A673 (cell line): Measurements from ENCODE around the gene RRP7A. TPM values are rescaled to one million over a fixed set of nuclear protein-coding genes. Genes with fewer than 3 reads are reported as not detected.
"Not testable (repeated sequence)": the region's sequence is repeated elsewhere in the genome, so short reads cannot be mapped to it uniquely, and the experiment has no call there.

Source experiments
- Bru-seq: library from RNA; stranded (reverse); fragments of 400-500 nt; gene quantifications from one replicate; lab custom pipeline; 2021; lab: Mats Ljungman, UMichigan
- BruChase-seq, 2 experiments: library from RNA; stranded (reverse); fragments of 400-500 nt; gene quantifications; one replicate each; lab custom pipeline; 2021; lab: Mats Ljungman, UMichigan
- BruUV-seq: library from RNA; stranded (reverse); fragments of 400-500 nt; replicated peaks from 2 replicates; lab custom pipeline; 2021; lab: Mats Ljungman, UMichigan
- CTCF ChIA-PET: fragments of 300-600 bp; sonication (Branson Sonifier 250); formaldehyde crosslinking; loops from one replicate; lab custom pipeline; 2022; ENCODE audit warnings: antibody characterized with exemption; lab: Charles Lee
- POLR2A ChIA-PET: fragments of 300-600 bp; sonication (Branson Sonifier 250); formaldehyde crosslinking; loops from one replicate; lab custom pipeline; 2022; ENCODE audit warnings: antibody characterized with exemption; ENCODE audit not compliant: low non-redundant PET; lab: Charles Lee
- DNase-seq: peaks from one replicate; pipeline ENCODE4 v3.0.0-alpha.2; 2015; ENCODE audit warnings: low spot score
- H3K27ac ChIP-seq: fragments of 200-600 bp; sonication (generic); 2 replicates; pipeline ENCODE4 v1.5.1; 2016; ENCODE audit warnings: mixed run types, low read depth, mild to moderate bottlenecking, mixed read lengths, antibody characterized with exemption, low read length; ENCODE audit not compliant: poor library complexity, severe bottlenecking
- H3K27me3 ChIP-seq: fragments of 200-600 bp; sonication (generic); replicated peaks from 2 replicates; pipeline ENCODE4 v1.6.1; 2017; ENCODE audit warnings: mixed run types, low read depth, mild to moderate bottlenecking, mixed read lengths, antibody characterized with exemption, low read length; ENCODE audit not compliant: insufficient read depth, poor library complexity
- H3K36me3 ChIP-seq: fragments of 200-600 bp; sonication (generic); 2 replicates; pipeline ENCODE4 v1.6.1; 2016; ENCODE audit warnings: mixed run types, mild to moderate bottlenecking, mixed read lengths, antibody characterized with exemption, low read length; ENCODE audit not compliant: insufficient read depth, poor library complexity, severe bottlenecking
- H3K4me1 ChIP-seq: fragments of 200-600 bp; sonication (generic); 2 replicates; pipeline ENCODE4 v1.6.1; 2017; ENCODE audit warnings: mixed run types, mild to moderate bottlenecking, mixed read lengths, antibody characterized with exemption, low read length; ENCODE audit not compliant: insufficient read depth, poor library complexity, severe bottlenecking
- H3K4me3 ChIP-seq: fragments of 200-600 bp; sonication (generic); 2 replicates; pipeline ENCODE4 v1.5.1; 2016; ENCODE audit warnings: low read depth, mixed run types, mild to moderate bottlenecking, mixed read lengths, low read length; ENCODE audit not compliant: poor library complexity, severe bottlenecking
- H3K9me3 ChIP-seq: fragments of 200-600 bp; sonication (generic); 2 replicates; pipeline ENCODE4 v1.6.1; 2016; ENCODE audit warnings: mixed run types, low read depth, mild to moderate bottlenecking, mixed read lengths, antibody characterized with exemption, low read length; ENCODE audit not compliant: poor library complexity, severe bottlenecking
- CTCF ChIP-seq: fragments of 300-800, 200-600 bp; sonication (generic); conservative IDR thresholded peaks from 2 replicates; pipeline ENCODE4 v1.5.1; 2017; ENCODE audit warnings: low read depth, mild to moderate bottlenecking, antibody characterized with exemption, low read length, moderate library complexity, mixed read lengths
- EZH2 ChIP-seq: fragments of 200-600 bp; sonication (generic); IDR thresholded peaks from 2 replicates; pipeline ENCODE4 v1.6.1; 2017; ENCODE audit warnings: borderline replicate concordance, low read depth, mild to moderate bottlenecking, mixed read lengths, antibody characterized with exemption, low read length; ENCODE audit not compliant: poor library complexity, severe bottlenecking
- intact Hi-C: fragments of 100-400 bp; cut with micrococcal nuclease; formaldehyde crosslinking; loops from one replicate; pipeline ENCODE4 v1.10.0; 2022; ENCODE audit not compliant: unreplicated experiment
- long read RNA-seq: library from polyadenylated mRNA; stranded (forward); transcript quantifications from one replicate; pipeline ENCODE4 v2.0.0, GENCODE V29; 2022
- total RNA-seq: library from RNA; stranded (reverse); gene quantifications from 2 replicates; pipeline ENCODE4 v1.2.3, GENCODE V29; 2021

RRP7A gene
- total RNA-seq (68.5 and 69.1 TPM in 2 replicates), Bru-seq, nascent RNA (percentile 78 among the genes with signal in this experiment), BruChase-seq, experiment 1, labeled RNA remaining after a 2-hour chase (percentile 84 among the genes with signal in this experiment), BruChase-seq, experiment 2, labeled RNA remaining after a 6-hour chase (percentile 89 among the genes with signal in this experiment)
- long read RNA-seq, transcript RRP7A-201 (7 exons, 3,801 nt) = major isoform, 244 of 285 reads
- long read RNA-seq, partial matches to known transcripts = 9 of 285 reads
- long read RNA-seq, other reads (novel, unspliced or antisense) = 32 of 285 reads

- no TSS peak for BruUV-seq
- Histone ChIP-seq H3K36me3 (peaks cover 18% of the 10 kb centered on the region), H3K27ac (peak within 1 kb of the TSS; percentile 76), H3K27me3 (no peaks in the 10 kb centered on the region), H3K4me1 (peaks cover 4% of the 10 kb centered on the region), H3K4me3 (peak within 1 kb of the TSS; percentile 71), H3K9me3 (no peaks in the 10 kb centered on the region)
- TF ChIP-seq CTCF = no peak
- peak; percentile 85 for DNase-seq
- ChIA-PET CTCF (no interaction called here), POLR2A (no interaction called here)
- intact Hi-C loops = no loop called here
Observed at GRCh38 chr22:42519525-42520401, at the start of gene RRP7A. RRP7A (minus strand) TSS chr22:42519796; CDS start chr22:42519786, 10 bp downstream.

DNA sequence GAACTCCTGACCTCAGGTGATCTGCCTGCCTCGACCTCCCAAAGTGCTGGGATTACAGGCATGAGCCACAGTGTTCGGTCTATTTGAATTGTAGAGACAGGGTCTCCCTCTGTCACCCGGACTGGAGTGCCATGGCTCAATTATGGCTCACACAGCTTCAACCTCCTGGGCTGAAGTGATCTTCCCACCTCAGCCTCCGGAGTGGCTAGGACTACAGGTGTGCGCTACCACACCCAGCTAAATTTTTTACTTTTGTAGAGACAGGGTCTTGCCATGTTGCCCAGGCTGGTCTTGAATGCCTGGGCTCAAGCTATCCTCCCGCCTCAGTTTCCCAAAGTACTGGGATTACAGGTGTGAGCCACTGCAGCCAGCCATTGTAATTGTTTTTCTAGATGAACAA is 48.4 kb upstream of the RRP7A start:
- H3K4me1 ChIP-seq, DNase-seq, H3K4me3 ChIP-seq, H3K36me3 ChIP-seq, intact Hi-C loops, H3K9me3 ChIP-seq, BruUV-seq, POLR2A ChIA-PET, H3K27me3 ChIP-seq, H3K27ac ChIP-seq: not testable (repeated sequence)
- CTCF ChIA-PET = interaction anchor here (0.6 kb wide), 1 partner anchor 14 kb away, joined by 3 read pairs; no protein-coding TSS in a partner anchor

DNA sequence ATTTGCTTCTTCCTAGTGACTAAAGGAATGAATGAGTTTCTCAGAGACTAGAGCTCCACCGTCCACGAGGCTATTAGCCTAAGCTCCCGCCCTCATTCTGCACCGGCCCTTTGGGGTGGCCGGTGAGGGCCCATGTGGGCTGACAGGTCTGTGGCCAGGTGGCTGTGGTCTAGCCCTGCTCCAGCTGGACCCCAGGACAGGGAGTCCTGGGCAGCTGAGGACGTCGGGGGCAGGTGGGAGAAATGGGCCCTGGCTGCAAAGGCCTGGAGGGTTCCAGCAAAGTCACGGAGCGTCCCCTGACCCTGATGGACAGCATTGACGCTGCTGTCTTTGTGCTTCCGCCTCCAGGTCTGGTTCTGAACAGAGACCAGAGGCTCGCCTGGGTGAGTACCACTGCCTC is 46.4 kb upstream of the RRP7A start:
- ChIA-PET CTCF (no interaction called here), POLR2A (no interaction called here)
- intact Hi-C loops = no loop called here
- Histone ChIP-seq H3K36me3 (no peaks in the 10 kb centered on the region), H3K27ac (no peak overlapping the region), H3K27me3 (no peaks in the 10 kb centered on the region), H3K4me1 (no peaks in the 10 kb centered on the region), H3K4me3 (no peak overlapping the region), H3K9me3 (no peaks in the 10 kb centered on the region)
- BruUV-seq = no TSS peak
- DNase-seq = no peak
- TF ChIP-seq EZH2 (no peak), CTCF (no peak)
